HG03196 (cell line): ENCODE results near the gene ACSL1.

Source experiments
- ATAC-seq: cut with Tn5 transposase; IDR thresholded peaks from one replicate; pipeline ENCODE4 v1.9.1; 2021; ENCODE audit not compliant: unreplicated experiment

Gene ACSL1

DNA sequence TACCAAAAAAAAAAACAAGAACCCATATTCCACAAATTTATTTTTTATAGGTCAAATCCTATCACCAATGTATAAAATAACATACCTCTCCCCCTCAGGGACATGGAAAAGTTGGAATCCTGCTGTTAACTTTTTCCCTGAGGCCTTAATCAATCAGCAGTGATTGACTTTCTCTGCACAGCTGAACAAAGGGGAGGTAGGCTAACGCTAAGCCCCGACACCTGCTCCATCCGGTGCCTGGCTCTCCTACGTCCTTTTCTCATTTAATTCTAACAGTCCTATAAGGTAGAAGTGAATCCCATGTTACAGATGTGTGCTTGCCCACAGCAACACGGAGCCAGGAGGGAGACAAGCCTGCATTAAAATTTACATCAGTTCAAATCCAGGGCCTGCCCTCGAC lies 94.7 kb downstream of the ACSL1 start:
- no peak for ATAC-seq

DNA sequence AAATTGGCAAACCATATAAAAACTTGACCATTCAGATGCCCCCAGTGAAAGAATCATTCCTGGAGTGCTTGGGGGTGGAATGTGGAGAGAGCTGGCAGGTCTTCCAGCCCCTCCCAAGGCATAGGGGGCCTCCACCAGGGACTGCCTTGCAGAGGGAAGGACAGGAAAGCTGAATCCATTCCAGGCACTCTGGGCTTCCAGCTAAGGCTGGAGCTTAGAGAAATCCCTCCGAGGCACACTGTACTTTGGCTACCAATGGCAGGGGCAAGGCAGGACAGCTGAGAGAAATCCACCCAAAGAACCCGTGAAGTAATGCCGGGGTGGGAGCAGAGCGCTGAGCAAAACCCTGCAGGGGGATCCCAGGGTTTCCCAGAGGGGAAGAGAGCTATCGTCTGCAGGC lies 95.8 kb downstream of the ACSL1 start:
- no peak for ATAC-seq

GRCh38 chr4:184728858-184729257 lies 96.9 kb downstream of the ACSL1 start:
- no peak for ATAC-seq

GRCh38 chr4:184727430-184727829 lies 98.3 kb downstream of the ACSL1 start:
- no peak for ATAC-seq

DNA sequence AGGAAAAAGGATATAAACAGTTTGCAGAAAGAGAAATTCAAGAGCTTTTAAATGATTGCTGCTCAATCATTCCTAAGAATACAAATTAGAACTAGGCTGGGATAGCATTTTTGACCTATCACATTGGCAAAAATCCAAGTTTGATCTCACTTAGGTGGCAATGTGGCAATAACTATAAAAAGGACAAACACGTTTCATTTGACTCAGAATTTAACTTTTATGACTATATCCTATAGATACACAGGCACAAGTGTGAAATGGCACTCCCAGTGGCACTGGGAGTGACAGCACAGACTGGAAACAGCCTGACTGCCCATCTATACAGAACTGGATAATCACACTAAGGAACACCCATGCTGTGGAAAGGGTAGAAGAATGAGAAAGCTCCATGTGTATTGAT lies 103.0 kb downstream of the ACSL1 start:
- ATAC-seq = no peak

- ATAC-seq = no peak
Observed at GRCh38 chr4:184721254-184721653, 104.5 kb downstream of the ACSL1 start.

DNA sequence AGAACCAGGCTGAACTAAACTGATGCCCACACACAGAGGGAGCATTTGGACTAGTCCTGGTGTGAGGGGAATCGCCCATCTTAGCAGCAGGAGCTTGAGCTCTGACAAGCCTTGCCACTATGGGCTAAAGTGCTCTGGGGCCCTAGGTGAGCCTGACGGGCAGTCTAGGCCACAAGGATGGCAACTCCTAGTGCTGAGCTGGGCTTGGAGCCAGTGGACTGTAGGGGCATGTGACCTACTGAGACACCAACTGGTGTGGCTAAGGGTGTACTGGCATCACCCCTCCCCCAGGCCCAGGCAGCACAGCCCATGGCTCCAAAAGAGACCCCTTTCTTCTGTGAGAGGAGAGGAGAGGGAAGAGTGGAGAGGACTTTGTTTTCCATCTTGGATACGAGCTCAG lies 106.4 kb downstream of the ACSL1 start:
- ATAC-seq = no peak

- no peak for ATAC-seq
Observed at GRCh38 chr4:184715526-184715925, 110.2 kb downstream of the ACSL1 start.

DNA sequence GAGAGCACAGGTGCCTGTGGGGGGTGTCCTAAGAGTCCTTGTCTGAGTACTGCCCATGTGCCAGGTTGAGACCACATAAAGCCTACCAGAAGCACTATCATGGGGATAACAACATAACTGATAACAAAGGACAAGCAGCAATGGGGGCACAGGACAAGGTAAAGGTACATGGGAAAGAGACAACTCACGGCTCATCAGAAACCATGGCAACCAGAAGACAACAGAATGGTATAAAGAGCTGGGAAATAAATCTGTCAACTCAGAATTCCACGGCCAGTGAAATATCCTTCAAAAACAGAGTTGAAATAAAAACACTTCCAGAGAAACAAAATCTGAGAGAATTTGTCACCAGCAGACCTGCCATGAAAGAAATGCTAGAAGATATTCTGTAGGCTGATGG lies 111.9 kb downstream of the ACSL1 start:
- ATAC-seq = no peak

- ATAC-seq = no peak
Observed at GRCh38 chr4:184712322-184712721, 113.4 kb downstream of the ACSL1 start.

DNA sequence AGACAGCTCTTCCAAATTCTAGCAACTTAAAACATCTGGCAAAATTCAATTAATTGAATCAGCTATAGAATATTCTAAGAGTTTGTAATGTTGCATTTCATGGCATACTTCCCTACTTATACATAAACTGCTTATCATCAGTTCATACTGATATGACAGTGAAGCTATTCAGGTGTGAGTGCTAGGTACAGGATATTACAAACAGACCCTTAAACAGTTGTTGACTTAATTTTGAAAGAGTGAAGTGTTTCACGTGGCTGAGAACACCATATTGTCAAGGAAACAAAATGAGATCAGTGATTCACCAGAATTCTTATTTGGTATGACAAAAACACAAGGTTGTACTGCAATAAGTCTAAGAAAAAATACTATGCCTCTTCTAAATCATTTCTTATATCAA lies 119.3 kb downstream of the ACSL1 start:
- no peak for ATAC-seq

- ATAC-seq = no peak
Observed at GRCh38 chr4:184705692-184706091, 120.1 kb downstream of the ACSL1 start.
